GM12891 (cell line): ENCODE results near the gene NR1I2.

Source experiments
- PAX5 ChIP-seq: IDR thresholded peaks from 2 replicates; pipeline ENCODE4 v1.6.1; 2011; ENCODE audit warnings: low read length, moderate library complexity, mild to moderate bottlenecking; ENCODE audit not compliant: insufficient read depth, severe bottlenecking
- POLR2A ChIP-seq: IDR thresholded peaks from 2 replicates; pipeline ENCODE4 v1.6.1; 2011; ENCODE audit warnings: low read depth, low read length, control low read depth
- POLR2AphosphoS5 ChIP-seq: IDR thresholded peaks from 2 replicates; pipeline ENCODE4 v1.6.1; 2011; ENCODE audit warnings: low read depth, low read length, control low read depth
- POU2F2 ChIP-seq: IDR thresholded peaks from 2 replicates; pipeline ENCODE4 v1.6.1; 2011; ENCODE audit warnings: low read depth, mild to moderate bottlenecking, control low read depth, low read length, moderate library complexity
- SPI1 ChIP-seq: IDR thresholded peaks from 2 replicates; pipeline ENCODE4 v1.6.1; 2011; ENCODE audit warnings: low read depth, low read length, control low read depth
- TAF1 ChIP-seq: IDR thresholded peaks from 2 replicates; pipeline ENCODE4 v1.6.1; 2011; ENCODE audit warnings: low read depth, low read length, control low read depth

DNA sequence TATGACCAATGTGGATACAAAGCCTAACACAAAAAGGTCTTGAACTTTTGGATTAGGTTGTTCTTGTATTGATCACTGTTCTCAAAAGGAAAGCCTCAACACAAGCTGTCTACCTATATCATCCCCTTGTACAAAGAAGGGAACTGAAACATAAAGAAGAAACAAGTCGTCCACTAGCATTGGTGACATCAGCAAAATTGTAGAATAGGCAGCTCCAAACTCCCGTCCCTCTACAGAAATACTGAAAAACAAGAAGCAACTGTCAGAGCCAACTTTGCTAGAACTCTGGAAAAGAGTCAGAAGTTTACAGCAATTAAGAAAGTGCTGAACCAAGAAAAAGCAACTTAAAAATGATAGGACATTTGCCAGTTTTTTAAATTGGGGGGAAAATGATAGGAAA lies 7.5 kb upstream of the NR1I2 start:
- no peak for TF ChIP-seq POLR2A
- no peak for TF ChIP-seq TAF1
- TF ChIP-seq POLR2AphosphoS5 = no peak
- peak; percentile 95 for TF ChIP-seq SPI1
- TF ChIP-seq POU2F2 = no peak
- no peak for TF ChIP-seq PAX5
